GM12872 (cell line): ENCODE measurements around the gene ARHGAP15.

ENCODE experiments used
- TF ChIP-seq, protein P1 (sequence below): IDR thresholded peaks from 3 replicates; pipeline ENCODE4 v1.5.1; 2011; ENCODE audit warnings: low read depth, mild to moderate bottlenecking, low read length, moderate library complexity; ENCODE audit not compliant: insufficient read depth

Gene ARHGAP15

DNA sequence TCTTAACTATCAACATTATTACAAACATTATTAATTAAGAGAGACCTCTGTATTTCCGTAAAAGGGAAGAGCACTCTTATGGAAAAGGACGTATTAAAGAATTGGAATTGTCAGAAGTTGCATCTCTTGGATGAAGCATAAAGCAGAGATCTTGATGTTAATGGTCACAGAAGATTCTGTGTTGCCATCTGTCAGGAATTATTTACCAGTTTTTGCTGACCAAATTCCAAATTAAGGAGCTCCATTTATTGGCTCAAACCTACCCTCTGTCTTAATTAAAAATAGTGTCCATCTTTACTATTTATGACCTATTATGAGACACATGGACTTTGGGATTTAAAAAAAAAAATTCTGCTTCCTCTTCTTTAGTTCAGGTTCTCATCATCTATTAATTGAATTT lies 232.1 kb downstream of the ARHGAP15 start:
- TF ChIP-seq, protein P1, sequence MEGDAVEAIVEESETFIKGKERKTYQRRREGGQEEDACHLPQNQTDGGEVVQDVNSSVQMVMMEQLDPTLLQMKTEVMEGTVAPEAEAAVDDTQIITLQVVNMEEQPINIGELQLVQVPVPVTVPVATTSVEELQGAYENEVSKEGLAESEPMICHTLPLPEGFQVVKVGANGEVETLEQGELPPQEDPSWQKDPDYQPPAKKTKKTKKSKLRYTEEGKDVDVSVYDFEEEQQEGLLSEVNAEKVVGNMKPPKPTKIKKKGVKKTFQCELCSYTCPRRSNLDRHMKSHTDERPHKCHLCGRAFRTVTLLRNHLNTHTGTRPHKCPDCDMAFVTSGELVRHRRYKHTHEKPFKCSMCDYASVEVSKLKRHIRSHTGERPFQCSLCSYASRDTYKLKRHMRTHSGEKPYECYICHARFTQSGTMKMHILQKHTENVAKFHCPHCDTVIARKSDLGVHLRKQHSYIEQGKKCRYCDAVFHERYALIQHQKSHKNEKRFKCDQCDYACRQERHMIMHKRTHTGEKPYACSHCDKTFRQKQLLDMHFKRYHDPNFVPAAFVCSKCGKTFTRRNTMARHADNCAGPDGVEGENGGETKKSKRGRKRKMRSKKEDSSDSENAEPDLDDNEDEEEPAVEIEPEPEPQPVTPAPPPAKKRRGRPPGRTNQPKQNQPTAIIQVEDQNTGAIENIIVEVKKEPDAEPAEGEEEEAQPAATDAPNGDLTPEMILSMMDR, result no peak

DNA sequence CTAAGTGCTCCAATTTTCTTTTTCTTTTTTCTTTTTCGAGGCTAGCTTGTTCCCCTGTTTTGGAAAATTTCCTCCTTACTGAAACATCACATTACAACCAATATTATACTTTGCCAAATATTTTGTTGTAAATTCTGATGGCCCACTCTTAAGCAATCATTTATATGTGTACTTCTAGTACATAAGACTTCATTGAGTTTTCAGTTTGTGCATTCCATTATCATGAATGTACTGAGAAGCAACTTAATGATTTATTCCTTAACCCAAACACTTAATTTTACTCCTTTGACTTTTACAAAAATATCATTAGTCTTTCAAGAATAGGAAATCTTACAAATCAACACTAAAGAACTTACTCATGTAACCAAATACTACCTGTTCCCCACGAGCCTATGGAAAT lies 242.4 kb downstream of the ARHGAP15 start:
- TF ChIP-seq, protein P1, result no peak

DNA sequence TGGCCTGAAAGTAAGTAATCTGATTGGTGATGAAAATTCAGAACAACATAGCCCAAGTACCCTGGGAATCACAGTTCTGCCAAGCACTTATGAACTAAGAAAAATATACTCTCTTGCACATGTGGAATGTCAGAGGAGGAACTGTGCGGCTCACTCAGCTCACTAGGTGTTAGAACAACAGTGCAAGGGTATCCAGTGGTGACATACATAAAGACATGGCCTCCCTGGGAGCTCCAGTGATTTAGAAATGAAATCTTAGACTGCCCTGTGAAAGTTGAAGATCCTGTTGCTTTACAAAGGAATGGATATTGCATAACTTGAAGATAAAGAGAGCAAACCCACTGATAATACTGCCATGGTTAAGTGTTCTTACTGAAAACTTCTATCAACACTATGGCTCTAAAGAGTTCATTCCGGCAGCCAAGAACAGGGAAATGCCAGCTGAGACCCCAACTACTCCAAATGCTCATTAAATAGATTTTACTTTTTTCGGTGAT lies 246.2 kb downstream of the ARHGAP15 start:
- TF ChIP-seq, protein P1, result no peak

DNA sequence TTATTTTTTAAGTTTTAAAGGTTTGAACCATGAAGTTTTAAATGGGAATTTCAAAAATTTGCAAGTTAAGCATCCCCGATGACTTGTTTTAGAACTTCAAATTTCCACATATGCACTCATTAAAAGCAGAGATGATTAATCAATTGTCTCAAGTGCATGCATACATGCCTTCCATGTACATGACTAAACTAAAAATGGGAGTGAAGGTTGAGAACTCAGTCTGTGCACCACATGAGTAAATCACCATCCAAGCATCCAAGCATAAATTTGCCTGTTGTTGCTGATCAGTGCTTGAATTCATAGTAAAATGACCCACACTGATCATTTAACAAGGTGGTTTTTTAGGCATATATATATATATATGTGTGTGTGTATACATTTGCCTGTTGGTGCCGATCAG lies 249.8 kb downstream of the ARHGAP15 start:
- TF ChIP-seq, protein P1, result no peak

DNA sequence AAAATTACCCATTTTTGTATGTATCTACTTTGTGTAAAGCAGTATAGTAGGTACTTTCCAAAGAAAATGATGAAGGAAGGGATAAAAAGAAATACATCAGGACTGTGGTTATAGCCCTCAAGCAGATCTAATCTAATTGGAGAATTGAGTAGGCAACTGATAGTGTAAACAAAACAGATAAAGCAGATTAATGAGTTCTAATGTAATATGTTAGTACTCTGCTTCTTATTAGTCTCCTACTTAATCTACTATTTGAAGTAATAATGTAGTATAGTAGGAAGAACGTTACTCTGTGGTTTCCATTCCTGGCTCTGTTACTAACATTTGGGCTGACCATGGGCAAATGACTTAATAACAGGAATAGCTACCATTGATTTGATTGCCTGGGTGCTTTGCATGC lies 250.7 kb downstream of the ARHGAP15 start:
- TF ChIP-seq, protein P1, result no peak

DNA sequence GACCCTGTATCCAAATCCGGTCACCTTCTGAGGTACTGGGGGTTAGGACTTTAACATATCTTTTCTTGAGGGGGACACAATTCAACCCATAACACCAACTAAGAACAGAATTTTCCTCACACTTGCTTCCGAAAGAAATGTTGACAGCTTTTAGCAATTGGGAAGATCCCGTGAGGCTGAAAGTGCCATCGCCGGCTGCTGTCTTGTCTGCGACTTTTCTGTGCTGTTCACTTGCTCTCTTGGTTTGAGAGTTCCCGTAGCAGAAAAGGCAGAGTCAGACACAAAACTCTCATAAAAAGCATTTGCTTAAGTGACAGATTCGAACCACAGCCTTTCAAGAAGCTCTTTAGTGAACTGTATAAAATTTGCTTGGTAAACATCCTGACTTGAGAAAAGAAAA lies 253.4 kb downstream of the ARHGAP15 start:
- TF ChIP-seq, protein P1, result no peak

DNA sequence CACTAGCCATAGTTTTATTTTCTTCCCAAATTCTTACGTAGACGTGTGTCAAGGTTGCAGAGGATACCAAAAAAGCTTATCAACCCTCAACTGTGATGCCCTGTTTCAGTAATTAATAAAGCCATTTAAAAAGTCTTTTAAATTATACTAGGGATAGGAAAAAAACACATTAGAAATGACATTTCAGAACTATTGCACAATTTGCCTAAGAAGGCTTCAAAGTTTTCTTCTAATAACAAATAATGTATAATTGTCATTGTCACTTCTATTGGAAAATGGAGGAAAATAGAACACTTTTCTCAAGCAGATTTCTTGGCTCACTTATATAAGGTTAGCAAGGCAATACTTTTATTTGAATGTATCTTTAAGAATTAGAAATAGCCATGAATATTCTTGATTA lies 253.8 kb downstream of the ARHGAP15 start:
- TF ChIP-seq, protein P1, result no peak

DNA sequence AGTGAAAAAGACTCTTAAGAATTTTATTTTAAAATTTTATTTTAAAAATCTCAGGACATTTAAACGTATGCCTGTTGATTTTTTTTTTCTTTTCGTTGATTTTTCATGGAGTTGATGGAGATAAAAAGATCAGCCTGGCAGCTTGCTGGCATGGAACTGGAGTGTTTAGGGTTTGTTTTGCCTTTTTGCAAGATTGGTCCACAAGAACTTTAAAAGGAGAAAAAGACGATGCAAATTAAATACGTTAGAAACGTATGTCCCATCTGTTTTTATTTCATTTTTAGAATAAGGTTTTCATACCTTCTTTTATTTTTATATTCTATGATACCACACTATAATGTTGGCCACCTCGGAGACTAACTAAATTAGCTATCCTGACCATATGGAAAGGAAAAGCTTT lies 254.9 kb downstream of the ARHGAP15 start:
- TF ChIP-seq, protein P1, result no peak
